Measurements from ENCODE around the gene ADAMTS17.

Gene ADAMTS17

DNA sequence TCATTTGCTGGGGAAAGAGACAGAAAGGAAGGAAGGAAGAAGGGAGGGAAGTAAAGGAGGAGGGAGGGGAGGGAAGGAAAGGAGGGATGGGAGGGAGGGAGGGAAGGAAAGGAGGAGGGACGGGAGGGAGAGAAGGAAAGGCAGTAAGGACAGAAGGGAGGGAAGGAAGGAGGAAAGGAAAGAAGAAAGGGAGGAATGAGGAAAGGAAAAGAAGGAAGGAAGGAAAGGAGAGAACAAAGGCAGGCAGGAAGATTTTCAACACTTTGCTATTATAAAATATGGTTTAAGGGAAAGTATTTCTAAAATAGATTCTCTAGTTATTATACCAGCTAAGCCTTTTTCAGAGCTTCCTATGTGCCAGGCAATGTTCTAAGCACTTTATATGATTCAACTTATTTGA is 330.5 kb downstream of the ADAMTS17 start:
- DNase-seq: no peak
- no peaks in the 10 kb centered on the region for H3K4me1 Mint-ChIP-seq
- no peak overlapping the region for H3K27ac Mint-ChIP-seq
- peaks cover 15% of the 10 kb centered on the region for H3K27me3 Mint-ChIP-seq (ENCODE audit: low read depth, poor library complexity)
- H3K36me3 Mint-ChIP-seq (ENCODE audit: low read depth): no peaks in the 10 kb centered on the region
- H3K4me3 Mint-ChIP-seq: no peak overlapping the region
- peaks cover 14% of the 10 kb centered on the region for H3K9me3 Mint-ChIP-seq
- TF ChIP-seq, protein P1, sequence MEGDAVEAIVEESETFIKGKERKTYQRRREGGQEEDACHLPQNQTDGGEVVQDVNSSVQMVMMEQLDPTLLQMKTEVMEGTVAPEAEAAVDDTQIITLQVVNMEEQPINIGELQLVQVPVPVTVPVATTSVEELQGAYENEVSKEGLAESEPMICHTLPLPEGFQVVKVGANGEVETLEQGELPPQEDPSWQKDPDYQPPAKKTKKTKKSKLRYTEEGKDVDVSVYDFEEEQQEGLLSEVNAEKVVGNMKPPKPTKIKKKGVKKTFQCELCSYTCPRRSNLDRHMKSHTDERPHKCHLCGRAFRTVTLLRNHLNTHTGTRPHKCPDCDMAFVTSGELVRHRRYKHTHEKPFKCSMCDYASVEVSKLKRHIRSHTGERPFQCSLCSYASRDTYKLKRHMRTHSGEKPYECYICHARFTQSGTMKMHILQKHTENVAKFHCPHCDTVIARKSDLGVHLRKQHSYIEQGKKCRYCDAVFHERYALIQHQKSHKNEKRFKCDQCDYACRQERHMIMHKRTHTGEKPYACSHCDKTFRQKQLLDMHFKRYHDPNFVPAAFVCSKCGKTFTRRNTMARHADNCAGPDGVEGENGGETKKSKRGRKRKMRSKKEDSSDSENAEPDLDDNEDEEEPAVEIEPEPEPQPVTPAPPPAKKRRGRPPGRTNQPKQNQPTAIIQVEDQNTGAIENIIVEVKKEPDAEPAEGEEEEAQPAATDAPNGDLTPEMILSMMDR (IDR thresholded peaks at IDR 0.05): no peak

DNA sequence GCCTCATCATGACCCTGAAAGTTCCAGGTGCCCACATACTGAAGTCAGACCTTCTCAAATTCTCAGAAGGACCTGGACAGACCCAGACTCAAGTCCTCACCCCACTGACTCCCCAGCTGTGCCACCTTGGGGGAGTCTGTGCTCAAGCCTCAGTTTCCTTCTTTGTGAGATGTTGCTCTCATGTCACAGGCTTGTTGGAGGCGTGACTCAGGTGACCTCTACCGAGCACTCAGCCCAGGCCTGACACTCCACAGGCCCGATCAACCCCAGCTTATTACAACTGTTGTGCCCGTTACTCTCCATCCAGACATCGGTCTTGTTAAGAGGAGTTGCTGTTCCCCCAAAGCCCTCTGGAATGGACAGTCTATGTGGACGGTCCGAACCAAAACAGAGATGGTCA is 332.4 kb downstream of the ADAMTS17 start:
- H3K4me1 Mint-ChIP-seq: peaks cover 7% of the 10 kb centered on the region
- peaks cover 14% of the 10 kb centered on the region for H3K9me3 Mint-ChIP-seq
- no peak overlapping the region for H3K4me3 Mint-ChIP-seq
- peaks cover 18% of the 10 kb centered on the region for H3K27me3 Mint-ChIP-seq (ENCODE audit: low read depth, poor library complexity)
- no peak for DNase-seq
- TF ChIP-seq, protein P1 (IDR thresholded peaks at IDR 0.05): no peak
- no peaks in the 10 kb centered on the region for H3K36me3 Mint-ChIP-seq (ENCODE audit: low read depth)
- H3K27ac Mint-ChIP-seq: no peak overlapping the region

DNA sequence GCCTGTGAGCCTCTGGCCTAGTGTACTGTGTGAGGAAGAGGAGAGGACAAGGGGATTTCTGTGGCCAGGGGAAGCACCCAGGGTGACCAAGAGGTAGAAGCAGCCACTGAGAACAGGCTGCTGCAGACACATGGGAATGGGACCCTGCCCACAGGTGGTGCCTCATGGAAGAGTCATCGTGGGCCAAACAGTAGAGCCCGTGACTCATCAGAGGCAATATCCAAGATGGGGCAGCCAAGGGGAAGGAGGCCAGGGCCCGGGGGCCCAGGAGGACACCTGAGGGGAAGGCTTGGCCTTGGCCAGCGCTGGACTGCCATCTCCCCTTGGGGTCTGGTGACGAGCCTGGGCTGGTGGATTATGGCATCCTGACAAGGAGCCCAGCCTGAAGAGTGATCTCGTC is 333.5 kb downstream of the ADAMTS17 start:
- Mint-ChIP-seq H3K9me3 (peaks cover 14% of the 10 kb centered on the region), H3K36me3 (ENCODE audit: low read depth) (no peaks in the 10 kb centered on the region)
- TF ChIP-seq, protein P1 (IDR thresholded peaks at IDR 0.05): no peak

DNA sequence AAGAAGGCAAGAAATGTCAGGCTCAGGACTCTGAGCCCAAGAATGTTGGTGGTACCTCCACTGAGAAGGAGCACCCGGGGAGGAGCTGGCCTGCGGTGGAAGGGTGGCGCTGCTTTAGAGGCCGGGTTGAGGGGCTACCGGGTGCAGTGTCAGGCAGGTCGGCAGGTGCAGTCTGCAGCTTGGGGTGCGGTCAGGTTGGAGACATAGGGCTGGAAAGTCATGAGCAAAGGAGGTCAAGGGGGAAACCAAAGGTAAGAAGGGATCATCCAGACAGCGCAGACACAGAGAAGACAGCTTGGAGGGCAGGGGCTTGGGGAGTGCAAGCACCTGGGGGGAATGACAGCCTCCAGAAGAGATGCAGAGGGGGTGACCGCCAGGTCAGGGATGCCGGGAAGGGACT is 334.2 kb downstream of the ADAMTS17 start:
- DNase-seq: no peak
- Mint-ChIP-seq H3K27me3 (ENCODE audit: low read depth, poor library complexity) (peaks cover 21% of the 10 kb centered on the region), H3K4me1 (peaks cover 18% of the 10 kb centered on the region), H3K9me3 (peaks cover 8% of the 10 kb centered on the region), H3K36me3 (ENCODE audit: low read depth) (no peaks in the 10 kb centered on the region), H3K4me3 (no peak overlapping the region), H3K27ac (no peak overlapping the region)
- TF ChIP-seq, protein P1 (IDR thresholded peaks at IDR 0.05): no peak

More for the DNA sequence above, 333.5 kb downstream of the ADAMTS17 start:
- Mint-ChIP-seq H3K4me3 (no peak overlapping the region), H3K27me3 (ENCODE audit: low read depth, poor library complexity) (peaks cover 19% of the 10 kb centered on the region), H3K27ac (no peak overlapping the region), H3K4me1 (peaks cover 14% of the 10 kb centered on the region)
- no peak for DNase-seq

DNA sequence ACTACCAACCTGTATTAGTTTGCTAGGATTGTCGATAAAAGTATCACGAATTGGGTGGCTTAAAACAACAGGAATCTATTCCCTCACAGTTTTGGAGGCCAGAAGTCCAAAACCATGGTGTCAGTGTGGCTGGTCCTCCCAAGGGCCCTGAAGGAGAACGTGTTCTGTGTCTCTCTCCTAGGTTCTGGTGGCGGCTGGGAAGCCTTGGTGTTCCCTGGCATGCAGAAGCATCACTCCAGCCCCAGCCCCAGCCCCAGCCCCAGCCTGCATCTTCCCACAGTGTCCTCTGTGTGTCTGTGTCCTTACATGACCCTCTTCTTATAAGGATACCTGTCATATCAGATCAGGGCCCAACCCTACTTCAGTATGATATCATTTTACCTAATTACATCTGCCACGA is 336.1 kb downstream of the ADAMTS17 start:
- H3K4me1 Mint-ChIP-seq: peaks cover 26% of the 10 kb centered on the region
- no peak for DNase-seq
- no peaks in the 10 kb centered on the region for H3K9me3 Mint-ChIP-seq
- H3K4me3 Mint-ChIP-seq: no peak overlapping the region
- no peaks in the 10 kb centered on the region for H3K36me3 Mint-ChIP-seq (ENCODE audit: low read depth)
- TF ChIP-seq, protein P1 (IDR thresholded peaks at IDR 0.05): no peak
- peaks cover 14% of the 10 kb centered on the region for H3K27me3 Mint-ChIP-seq (ENCODE audit: low read depth, poor library complexity)
- no peak overlapping the region for H3K27ac Mint-ChIP-seq

DNA sequence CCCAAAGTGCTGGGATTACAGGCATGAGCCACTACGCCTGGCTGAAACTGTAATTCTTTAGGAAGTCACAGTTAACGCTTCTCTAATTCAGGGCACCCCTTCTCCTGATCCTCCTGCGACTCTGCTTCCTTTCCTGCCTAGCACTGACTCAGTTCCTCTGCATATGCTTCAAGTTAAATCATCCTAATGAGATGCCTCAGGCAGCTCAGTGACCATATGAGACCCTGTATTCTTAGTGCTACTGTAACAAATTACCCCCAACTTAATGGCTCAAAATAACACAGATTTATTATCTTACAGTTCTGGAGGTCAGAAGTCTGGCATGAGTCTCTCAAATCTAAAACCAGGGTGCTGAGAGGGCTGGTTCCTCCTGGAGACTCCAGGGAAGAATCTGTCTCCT is 336.8 kb downstream of the ADAMTS17 start:
- Mint-ChIP-seq H3K27me3 (ENCODE audit: low read depth, poor library complexity) (peaks cover 12% of the 10 kb centered on the region), H3K4me3 (no peak overlapping the region), H3K4me1 (peaks cover 26% of the 10 kb centered on the region), H3K27ac (no peak overlapping the region), H3K36me3 (ENCODE audit: low read depth) (no peaks in the 10 kb centered on the region), H3K9me3 (no peaks in the 10 kb centered on the region)
- TF ChIP-seq, protein P1 (IDR thresholded peaks at IDR 0.05): no peak
- DNase-seq: no peak
